ENCODE results near the gene IQCH.

IQCH gene

DNA sequence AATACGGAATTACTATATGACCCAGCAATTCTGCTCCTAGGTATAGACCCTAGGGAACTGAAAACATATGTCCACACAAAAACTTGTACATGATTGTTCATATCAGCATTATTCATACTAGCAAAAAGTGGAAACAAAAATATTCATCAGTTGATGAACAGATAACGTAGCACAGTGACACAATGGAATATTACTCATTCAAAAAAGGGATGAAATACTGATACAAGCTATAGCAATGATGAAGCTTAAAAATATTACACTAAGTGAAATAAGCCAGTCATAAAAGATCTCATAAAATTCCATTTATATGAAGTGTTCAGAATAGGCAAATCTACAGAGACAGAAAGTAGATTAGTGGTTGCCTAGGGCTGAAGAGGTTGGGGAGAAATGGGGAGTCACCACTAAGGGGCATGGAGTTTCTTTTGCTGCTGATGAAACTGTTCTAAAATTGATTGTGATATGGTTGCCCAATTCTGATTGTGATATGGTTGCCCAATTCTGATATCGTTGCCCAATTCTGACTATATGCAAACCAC is 276.9 kb downstream of the IQCH start:
- no peak overlapping the region for H3K27ac ChIP-seq (ENCODE audit: insufficient read depth, low read length, poor library complexity, severe bottlenecking)
- no peaks in the 10 kb centered on the region for H3K27me3 ChIP-seq (replicated peaks; ENCODE audit: control insufficient read depth, insufficient read depth, low read length, poor library complexity, severe bottlenecking)
- no peaks in the 10 kb centered on the region for H3K4me1 ChIP-seq (ENCODE audit: control insufficient read depth, insufficient read depth, low read length, poor library complexity, severe bottlenecking)
- DNase-seq, result no peak
- H3K36me3 ChIP-seq (ENCODE audit: control insufficient read depth, insufficient read depth, low read length), result no peaks in the 10 kb centered on the region
- no peaks in the 10 kb centered on the region for H3K9me3 ChIP-seq (ENCODE audit: control insufficient read depth, low read length)
- H3K4me3 ChIP-seq (ENCODE audit: insufficient read depth, low read depth, low read length, poor library complexity, severe bottlenecking), result no peak overlapping the region

DNA sequence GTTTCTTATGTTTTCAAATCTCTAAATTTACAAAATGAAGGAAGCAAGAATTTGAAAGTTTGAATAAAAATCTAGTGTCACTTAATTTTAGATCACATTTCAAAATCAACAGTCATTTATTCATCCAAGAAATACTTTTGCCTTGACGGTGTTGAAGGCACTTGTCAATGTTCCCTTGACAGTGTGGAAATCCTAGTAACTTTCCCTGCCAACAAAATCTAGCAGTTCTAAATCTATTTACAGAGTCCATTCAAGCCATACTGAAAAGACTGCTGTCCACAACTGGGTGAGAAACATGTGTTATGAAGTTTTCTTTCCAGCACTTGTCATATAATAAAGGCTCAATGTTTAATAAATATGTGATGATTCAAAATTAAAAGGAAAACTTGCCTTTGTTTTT is 279.3 kb downstream of the IQCH start:
- Histone ChIP-seq H3K4me3 (ENCODE audit: insufficient read depth, low read depth, low read length, poor library complexity, severe bottlenecking) (no peak overlapping the region), H3K4me1 (ENCODE audit: control insufficient read depth, insufficient read depth, low read length, poor library complexity, severe bottlenecking) (no peaks in the 10 kb centered on the region), H3K27me3 (replicated peaks; ENCODE audit: control insufficient read depth, insufficient read depth, low read length, poor library complexity, severe bottlenecking) (no peaks in the 10 kb centered on the region), H3K9me3 (ENCODE audit: control insufficient read depth, low read length) (no peaks in the 10 kb centered on the region), H3K27ac (ENCODE audit: insufficient read depth, low read length, poor library complexity, severe bottlenecking) (no peak overlapping the region), H3K36me3 (ENCODE audit: control insufficient read depth, insufficient read depth, low read length) (no peaks in the 10 kb centered on the region)
- no peak for DNase-seq

- DNase-seq, result no peak
- Histone ChIP-seq H3K4me3 (ENCODE audit: insufficient read depth, low read depth, low read length, poor library complexity, severe bottlenecking) (no peak overlapping the region), H3K27me3 (replicated peaks; ENCODE audit: control insufficient read depth, insufficient read depth, low read length, poor library complexity, severe bottlenecking) (no peaks in the 10 kb centered on the region), H3K27ac (ENCODE audit: insufficient read depth, low read length, poor library complexity, severe bottlenecking) (no peak overlapping the region), H3K4me1 (ENCODE audit: control insufficient read depth, insufficient read depth, low read length, poor library complexity, severe bottlenecking) (no peaks in the 10 kb centered on the region), H3K9me3 (ENCODE audit: control insufficient read depth, low read length) (no peaks in the 10 kb centered on the region), H3K36me3 (ENCODE audit: control insufficient read depth, insufficient read depth, low read length) (no peaks in the 10 kb centered on the region)
These were observed 279.8 kb downstream of the IQCH start for GRCh38 chr15:67534360-67534759.

DNA sequence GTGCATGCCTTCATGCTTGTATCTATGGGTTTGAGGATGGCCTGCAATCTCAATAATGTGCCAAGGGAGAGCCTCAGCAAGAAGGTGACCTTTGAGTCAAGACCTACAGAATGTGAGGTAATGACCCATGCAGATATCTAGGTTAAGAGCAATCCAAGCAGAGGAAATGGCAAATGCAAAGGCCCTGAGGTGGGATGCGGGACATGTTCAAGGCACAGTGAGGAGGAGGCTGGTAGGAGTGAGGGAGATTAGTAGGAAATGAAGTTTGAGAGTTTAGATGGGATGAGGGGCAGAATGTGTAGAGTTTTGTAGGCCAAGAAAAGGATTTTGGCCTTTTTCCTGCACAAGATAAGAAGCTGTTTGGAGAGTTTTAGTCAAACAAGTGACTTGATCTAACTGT is 283.2 kb downstream of the IQCH start:
- Histone ChIP-seq H3K36me3 (ENCODE audit: control insufficient read depth, insufficient read depth, low read length) (no peaks in the 10 kb centered on the region), H3K9me3 (ENCODE audit: control insufficient read depth, low read length) (no peaks in the 10 kb centered on the region), H3K4me1 (ENCODE audit: control insufficient read depth, insufficient read depth, low read length, poor library complexity, severe bottlenecking) (no peaks in the 10 kb centered on the region), H3K27ac (ENCODE audit: insufficient read depth, low read length, poor library complexity, severe bottlenecking) (no peak overlapping the region), H3K27me3 (replicated peaks; ENCODE audit: control insufficient read depth, insufficient read depth, low read length, poor library complexity, severe bottlenecking) (no peaks in the 10 kb centered on the region), H3K4me3 (ENCODE audit: insufficient read depth, low read depth, low read length, poor library complexity, severe bottlenecking) (no peak overlapping the region)
- no peak for DNase-seq

DNA sequence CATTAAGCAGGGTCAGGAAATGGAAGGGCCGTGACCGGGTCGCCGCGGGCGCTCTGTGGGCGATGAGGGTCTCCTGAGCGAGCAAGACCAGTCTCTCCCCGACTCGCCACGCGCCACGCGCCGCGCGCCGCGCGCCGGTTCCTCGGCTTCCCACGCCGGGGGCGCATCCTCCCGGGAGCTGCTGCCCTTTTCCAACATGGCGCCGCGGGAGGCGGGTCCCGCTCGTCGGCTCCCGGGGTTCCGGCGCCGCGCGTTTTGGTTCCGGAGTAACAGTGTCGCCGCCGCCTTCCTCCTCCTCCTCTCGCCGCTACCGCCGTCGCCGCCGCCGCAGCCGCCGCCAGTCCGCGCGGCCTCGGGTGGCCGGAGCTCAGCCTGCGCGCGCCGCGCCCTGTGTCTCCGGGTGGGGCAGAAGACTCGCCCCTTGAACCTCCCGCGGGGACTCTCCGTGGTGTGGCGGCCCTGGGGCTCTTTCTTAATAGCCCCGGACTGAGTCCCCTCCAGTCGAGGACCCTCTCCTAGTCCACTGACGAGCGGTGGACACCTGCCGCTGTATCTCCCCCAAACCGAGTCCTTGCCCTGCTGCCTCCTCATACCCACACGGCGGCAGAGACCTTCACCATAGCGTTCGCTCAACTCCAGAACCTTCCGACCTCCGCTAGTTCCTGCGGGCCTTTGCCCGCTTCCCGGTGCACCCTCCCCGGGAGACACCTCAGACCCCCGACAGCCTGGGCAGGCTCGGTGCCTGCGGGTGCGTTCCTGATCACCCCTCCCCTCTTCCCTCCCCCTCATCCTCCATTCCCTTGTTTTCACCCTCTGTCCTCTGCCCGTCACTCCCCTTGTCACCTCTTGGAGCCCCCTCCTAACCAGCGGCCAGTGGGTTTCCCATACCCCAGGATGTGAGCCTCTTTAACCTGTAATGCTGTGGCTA is 288.1 kb downstream of the IQCH start, which contains the start of gene MAP2K5:
Gene MAP2K5 (plus strand): TSS at position 284 of the 928 bp plus-strand sequence. CDS start 633 bp downstream, at position 917.
- H3K9me3 ChIP-seq (ENCODE audit: control insufficient read depth, low read length), result no peaks in the 10 kb centered on the region
- H3K36me3 ChIP-seq (ENCODE audit: control insufficient read depth, insufficient read depth, low read length), result no peaks in the 10 kb centered on the region
- no peaks in the 10 kb centered on the region for H3K27me3 ChIP-seq (replicated peaks; ENCODE audit: control insufficient read depth, insufficient read depth, low read length, poor library complexity, severe bottlenecking)
- H3K4me3 ChIP-seq (ENCODE audit: insufficient read depth, low read depth, low read length, poor library complexity, severe bottlenecking), result peak within 1 kb of the TSS; percentile 95
- peak within 1 kb of the TSS; percentile 78 for H3K27ac ChIP-seq (ENCODE audit: insufficient read depth, low read length, poor library complexity, severe bottlenecking)
- DNase-seq, result peak; percentile 66 to 75 (median 74)
- H3K4me1 ChIP-seq (ENCODE audit: control insufficient read depth, insufficient read depth, low read length, poor library complexity, severe bottlenecking), result peaks cover 8% of the 10 kb centered on the region

DNA sequence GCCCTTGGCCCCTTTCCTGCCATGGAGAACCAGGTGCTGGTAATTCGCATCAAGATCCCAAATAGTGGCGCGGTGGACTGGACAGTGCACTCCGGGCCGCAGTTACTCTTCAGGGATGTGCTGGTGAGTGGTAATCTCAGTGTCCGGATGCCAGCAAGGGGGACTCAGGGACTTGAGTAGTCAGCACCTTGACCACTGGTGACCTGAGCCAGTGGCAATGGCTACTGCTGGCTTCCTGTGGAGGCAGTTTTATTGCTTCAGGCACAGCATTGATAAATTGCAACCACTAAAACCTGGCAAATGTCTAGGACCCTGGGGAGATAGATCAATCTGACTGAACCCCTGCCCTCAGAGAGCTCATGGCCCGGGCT is 288.7 kb downstream of the IQCH start:
- DNase-seq, result no peak
- Histone ChIP-seq H3K4me1 (ENCODE audit: control insufficient read depth, insufficient read depth, low read length, poor library complexity, severe bottlenecking) (peaks cover 8% of the 10 kb centered on the region), H3K36me3 (ENCODE audit: control insufficient read depth, insufficient read depth, low read length) (no peaks in the 10 kb centered on the region), H3K4me3 (ENCODE audit: insufficient read depth, low read depth, low read length, poor library complexity, severe bottlenecking) (peak overlapping the region; percentile 95), H3K9me3 (ENCODE audit: control insufficient read depth, low read length) (no peaks in the 10 kb centered on the region), H3K27ac (ENCODE audit: insufficient read depth, low read length, poor library complexity, severe bottlenecking) (peak overlapping the region; percentile 78), H3K27me3 (replicated peaks; ENCODE audit: control insufficient read depth, insufficient read depth, low read length, poor library complexity, severe bottlenecking) (no peaks in the 10 kb centered on the region)

- Histone ChIP-seq H3K36me3 (ENCODE audit: control insufficient read depth, insufficient read depth, low read length) (no peaks in the 10 kb centered on the region), H3K4me3 (ENCODE audit: insufficient read depth, low read depth, low read length, poor library complexity, severe bottlenecking) (no peak overlapping the region), H3K9me3 (ENCODE audit: control insufficient read depth, low read length) (no peaks in the 10 kb centered on the region), H3K27me3 (replicated peaks; ENCODE audit: control insufficient read depth, insufficient read depth, low read length, poor library complexity, severe bottlenecking) (no peaks in the 10 kb centered on the region), H3K4me1 (ENCODE audit: control insufficient read depth, insufficient read depth, low read length, poor library complexity, severe bottlenecking) (peaks cover 8% of the 10 kb centered on the region), H3K27ac (ENCODE audit: insufficient read depth, low read length, poor library complexity, severe bottlenecking) (no peak overlapping the region)
- DNase-seq, result no peak
These were observed 289.9 kb downstream of the IQCH start for GRCh38 chr15:67544475-67544874.

DNA sequence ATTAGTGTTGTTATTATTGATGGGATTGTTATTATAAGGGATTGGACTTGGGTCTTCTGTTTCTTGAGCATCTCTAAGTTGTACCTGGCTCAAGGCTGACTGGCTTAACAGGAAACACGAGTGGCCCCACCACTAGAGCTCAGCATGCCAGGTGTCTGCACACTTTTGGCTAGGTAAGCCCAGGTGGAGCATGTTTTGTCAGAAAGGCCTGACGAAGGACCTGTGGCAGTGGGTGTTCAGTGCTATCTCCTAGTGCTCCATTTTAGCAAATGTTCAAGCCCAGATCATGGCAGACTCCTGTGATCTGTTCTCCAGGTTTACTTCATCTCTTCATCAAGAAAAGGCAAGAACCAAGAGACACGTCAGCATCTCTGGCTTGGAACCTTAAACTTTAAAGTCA is 291.3 kb downstream of the IQCH start:
- Histone ChIP-seq H3K4me1 (ENCODE audit: control insufficient read depth, insufficient read depth, low read length, poor library complexity, severe bottlenecking) (peaks cover 8% of the 10 kb centered on the region), H3K4me3 (ENCODE audit: insufficient read depth, low read depth, low read length, poor library complexity, severe bottlenecking) (no peak overlapping the region), H3K36me3 (ENCODE audit: control insufficient read depth, insufficient read depth, low read length) (peaks cover 5% of the 10 kb centered on the region), H3K27me3 (replicated peaks; ENCODE audit: control insufficient read depth, insufficient read depth, low read length, poor library complexity, severe bottlenecking) (no peaks in the 10 kb centered on the region), H3K9me3 (ENCODE audit: control insufficient read depth, low read length) (no peaks in the 10 kb centered on the region), H3K27ac (ENCODE audit: insufficient read depth, low read length, poor library complexity, severe bottlenecking) (no peak overlapping the region)
- no peak for DNase-seq

GRCh38 chr15:67547064-67547463 is 292.5 kb downstream of the IQCH start:
- no peak overlapping the region for H3K27ac ChIP-seq (ENCODE audit: insufficient read depth, low read length, poor library complexity, severe bottlenecking)
- no peak for DNase-seq
- no peaks in the 10 kb centered on the region for H3K27me3 ChIP-seq (replicated peaks; ENCODE audit: control insufficient read depth, insufficient read depth, low read length, poor library complexity, severe bottlenecking)
- peaks cover 8% of the 10 kb centered on the region for H3K4me1 ChIP-seq (ENCODE audit: control insufficient read depth, insufficient read depth, low read length, poor library complexity, severe bottlenecking)
- peaks cover 5% of the 10 kb centered on the region for H3K36me3 ChIP-seq (ENCODE audit: control insufficient read depth, insufficient read depth, low read length)
- no peaks in the 10 kb centered on the region for H3K9me3 ChIP-seq (ENCODE audit: control insufficient read depth, low read length)
- no peak overlapping the region for H3K4me3 ChIP-seq (ENCODE audit: insufficient read depth, low read depth, low read length, poor library complexity, severe bottlenecking)

DNA sequence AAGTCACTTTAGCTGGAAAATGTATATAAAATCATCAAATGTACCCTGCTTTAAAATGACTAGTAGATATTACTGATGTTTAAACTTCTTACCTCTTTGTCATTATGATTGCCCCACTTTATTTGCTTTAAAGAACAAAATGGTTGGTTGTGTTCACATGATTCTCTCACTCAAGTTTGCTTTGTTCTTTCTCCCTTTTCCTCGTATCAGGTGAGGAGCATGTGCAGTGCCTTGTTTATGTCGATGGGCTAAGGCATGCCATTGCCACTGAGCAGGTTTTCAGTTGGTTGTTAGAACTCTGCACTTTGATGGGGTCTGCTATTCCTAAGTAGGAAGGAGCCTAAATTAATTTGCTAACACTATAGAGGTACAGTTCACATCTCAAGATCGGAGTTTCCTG is 293.2 kb downstream of the IQCH start:
- Histone ChIP-seq H3K36me3 (ENCODE audit: control insufficient read depth, insufficient read depth, low read length) (peaks cover 5% of the 10 kb centered on the region), H3K27me3 (replicated peaks; ENCODE audit: control insufficient read depth, insufficient read depth, low read length, poor library complexity, severe bottlenecking) (no peaks in the 10 kb centered on the region), H3K4me1 (ENCODE audit: control insufficient read depth, insufficient read depth, low read length, poor library complexity, severe bottlenecking) (peaks cover 8% of the 10 kb centered on the region), H3K9me3 (ENCODE audit: control insufficient read depth, low read length) (no peaks in the 10 kb centered on the region), H3K4me3 (ENCODE audit: insufficient read depth, low read depth, low read length, poor library complexity, severe bottlenecking) (no peak overlapping the region), H3K27ac (ENCODE audit: insufficient read depth, low read length, poor library complexity, severe bottlenecking) (no peak overlapping the region)
- DNase-seq, result no peak

Measured in effector memory CD4-positive, alpha-beta T cell (primary cell).